IPS-18a (cell line): ENCODE results near the gene NDFIP2.

Experiments used
- H3K27ac ChIP-seq: one replicate; pipeline ENCODE4 v1.5.1; 2013; ENCODE audit warnings: low read length
- H3K27me3 ChIP-seq: one replicate; pipeline ENCODE4 v1.6.1; 2013; ENCODE audit warnings: mild to moderate bottlenecking, low read length; ENCODE audit not compliant: control insufficient read depth, insufficient read depth
- H3K36me3 ChIP-seq: one replicate; pipeline ENCODE4 v1.6.1; 2013; ENCODE audit warnings: low read depth, low read length; ENCODE audit not compliant: control insufficient read depth
- H3K4me1 ChIP-seq: one replicate; pipeline ENCODE4 v1.6.1; 2013; ENCODE audit warnings: low read depth, low read length; ENCODE audit not compliant: control insufficient read depth
- H3K4me3 ChIP-seq: one replicate; pipeline ENCODE4 v1.5.1; 2013; ENCODE audit warnings: low read length
- H3K9ac ChIP-seq: one replicate; pipeline ENCODE4 v1.6.1; 2013; ENCODE audit warnings: mild to moderate bottlenecking, low read length, moderate library complexity
- H3K9me3 ChIP-seq: one replicate; pipeline ENCODE4 v1.6.1; 2013; ENCODE audit warnings: low read depth, low read length; ENCODE audit not compliant: control insufficient read depth

The NDFIP2 gene

GRCh38 chr13:79480954-79481684, at the start of gene NDFIP2:
TSS of gene NDFIP2 (plus strand) at chr13:79481155. CDS start at chr13:79481204, 49 bp downstream.
- Histone ChIP-seq H3K4me3 (peak within 1 kb of the TSS; percentile 88), H3K27me3 (peaks cover 7% of the 10 kb centered on the region), H3K36me3 (no peaks in the 10 kb centered on the region), H3K9ac (peak within 1 kb of the TSS; percentile 78), H3K27ac (no peak within 1 kb of the TSS), H3K4me1 (peaks cover 8% of the 10 kb centered on the region), H3K9me3 (no peaks in the 10 kb centered on the region)

- Histone ChIP-seq H3K36me3 (no peaks in the 10 kb centered on the region), H3K4me1 (no peaks in the 10 kb centered on the region), H3K27me3 (no peaks in the 10 kb centered on the region), H3K27ac (no peak overlapping the region), H3K4me3 (no peak overlapping the region), H3K9me3 (no peaks in the 10 kb centered on the region), H3K9ac (no peak overlapping the region)
These were observed 48.9 kb upstream of the NDFIP2 start for GRCh38 chr13:79432086-79432485.

- H3K27ac ChIP-seq = no peak overlapping the region
- H3K36me3 ChIP-seq = no peaks in the 10 kb centered on the region
- H3K4me3 ChIP-seq = no peak overlapping the region
- H3K9ac ChIP-seq = no peak overlapping the region
- no peaks in the 10 kb centered on the region for H3K27me3 ChIP-seq
- no peaks in the 10 kb centered on the region for H3K9me3 ChIP-seq
- no peaks in the 10 kb centered on the region for H3K4me1 ChIP-seq
These were observed 48.0 kb upstream of the NDFIP2 start for GRCh38 chr13:79432992-79433391.

GRCh38 chr13:79434556-79434955, 46.4 kb upstream of the NDFIP2 start:
- no peak overlapping the region for H3K27ac ChIP-seq
- no peaks in the 10 kb centered on the region for H3K4me1 ChIP-seq

GRCh38 chr13:79435561-79435990, 45.4 kb upstream of the NDFIP2 start:
- H3K4me3 ChIP-seq = no peak overlapping the region

More at GRCh38 chr13:79434556-79434955, 46.4 kb upstream of the NDFIP2 start:
- H3K4me3 ChIP-seq = no peak overlapping the region
- no peaks in the 10 kb centered on the region for H3K36me3 ChIP-seq
- no peaks in the 10 kb centered on the region for H3K9me3 ChIP-seq
- no peaks in the 10 kb centered on the region for H3K27me3 ChIP-seq
- no peak overlapping the region for H3K9ac ChIP-seq

GRCh38 chr13:79439275-79439674, 41.7 kb upstream of the NDFIP2 start:
- Histone ChIP-seq H3K36me3 (no peaks in the 10 kb centered on the region), H3K9ac (no peak overlapping the region), H3K27ac (no peak overlapping the region), H3K4me1 (peaks cover 6% of the 10 kb centered on the region), H3K4me3 (no peak overlapping the region), H3K9me3 (no peaks in the 10 kb centered on the region), H3K27me3 (no peaks in the 10 kb centered on the region)

More at GRCh38 chr13:79435561-79435990, 45.4 kb upstream of the NDFIP2 start:
- H3K4me1 ChIP-seq = no peaks in the 10 kb centered on the region
- no peak overlapping the region for H3K9ac ChIP-seq
- no peak overlapping the region for H3K27ac ChIP-seq
- H3K27me3 ChIP-seq = no peaks in the 10 kb centered on the region
- no peaks in the 10 kb centered on the region for H3K36me3 ChIP-seq
- no peaks in the 10 kb centered on the region for H3K9me3 ChIP-seq

- no peak overlapping the region for H3K4me3 ChIP-seq
- H3K4me1 ChIP-seq = peaks cover 6% of the 10 kb centered on the region
- H3K27ac ChIP-seq = no peak overlapping the region
- no peak overlapping the region for H3K9ac ChIP-seq
- no peaks in the 10 kb centered on the region for H3K36me3 ChIP-seq
- H3K27me3 ChIP-seq = no peaks in the 10 kb centered on the region
- no peaks in the 10 kb centered on the region for H3K9me3 ChIP-seq
These were observed 39.9 kb upstream of the NDFIP2 start for GRCh38 chr13:79440958-79441528.

GRCh38 chr13:79442221-79442620, 38.7 kb upstream of the NDFIP2 start:
- H3K9me3 ChIP-seq = no peaks in the 10 kb centered on the region
- H3K9ac ChIP-seq = no peak overlapping the region
- H3K36me3 ChIP-seq = no peaks in the 10 kb centered on the region
- H3K4me3 ChIP-seq = no peak overlapping the region
- H3K27me3 ChIP-seq = no peaks in the 10 kb centered on the region
- H3K27ac ChIP-seq = no peak overlapping the region
- peaks cover 11% of the 10 kb centered on the region for H3K4me1 ChIP-seq

- peaks cover 11% of the 10 kb centered on the region for H3K4me1 ChIP-seq
- H3K4me3 ChIP-seq = no peak overlapping the region
- no peaks in the 10 kb centered on the region for H3K9me3 ChIP-seq
- no peak overlapping the region for H3K9ac ChIP-seq
- no peak overlapping the region for H3K27ac ChIP-seq
- no peaks in the 10 kb centered on the region for H3K36me3 ChIP-seq
- H3K27me3 ChIP-seq = no peaks in the 10 kb centered on the region
These were observed 38.2 kb upstream of the NDFIP2 start for GRCh38 chr13:79442706-79443105.

- H3K27me3 ChIP-seq = no peaks in the 10 kb centered on the region
- no peak overlapping the region for H3K9ac ChIP-seq
- H3K27ac ChIP-seq = no peak overlapping the region
- H3K4me1 ChIP-seq = peaks cover 11% of the 10 kb centered on the region
- H3K4me3 ChIP-seq = no peak overlapping the region
- no peaks in the 10 kb centered on the region for H3K36me3 ChIP-seq
- no peaks in the 10 kb centered on the region for H3K9me3 ChIP-seq
These were observed 34.8 kb upstream of the NDFIP2 start for GRCh38 chr13:79445968-79446645.

- Histone ChIP-seq H3K27ac (no peak overlapping the region), H3K4me1 (peaks cover 5% of the 10 kb centered on the region), H3K27me3 (no peaks in the 10 kb centered on the region), H3K4me3 (no peak overlapping the region), H3K36me3 (no peaks in the 10 kb centered on the region), H3K9ac (no peak overlapping the region), H3K9me3 (no peaks in the 10 kb centered on the region)
These were observed 33.8 kb upstream of the NDFIP2 start for GRCh38 chr13:79447141-79447540.
